ENCODE measurements around the gene TIMM10B. TPM values are rescaled to one million over a fixed set of nuclear protein-coding genes. Genes with fewer than 3 reads are reported as not detected.
A peak's percentile ranks its signal among the peaks of the same experiment; 100 is the strongest.

Gene TIMM10B
- total and polyA plus RNA-seq, 7 experiments from 2014 or later, result 32.8 to 68.4 (median 56.1) TPM

DNA sequence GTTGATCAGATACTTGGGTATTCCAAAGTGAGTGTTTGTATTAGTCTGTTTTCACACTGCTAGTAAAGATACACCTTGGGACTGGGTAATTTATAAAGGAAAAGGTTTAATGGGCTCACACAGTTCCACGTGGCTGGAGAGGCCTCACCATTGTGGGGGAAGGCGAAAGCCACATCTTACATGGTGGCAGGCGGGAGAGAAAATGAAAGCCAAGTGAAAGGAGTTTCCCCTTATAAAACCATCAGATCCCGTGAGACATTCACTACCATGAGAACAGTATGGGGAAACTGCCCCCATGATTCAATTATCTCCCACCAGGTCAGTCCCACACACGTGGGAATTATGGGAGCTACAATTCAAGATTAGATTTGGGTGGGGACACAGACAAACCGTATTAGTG, 7.0 kb downstream of the TIMM10B start:
- H3K36me3 ChIP-seq (ENCODE audit: control insufficient read depth in 2 of 3, insufficient read depth in 3 of 3, low read length in 3 of 3), result peaks cover 6 to 85% (median 8%) of the 10 kb centered on the region in 3 experiments
- H3K27ac ChIP-seq (ENCODE audit: low read depth, low read length), result no peak overlapping the region
- H3K4me3 ChIP-seq (ENCODE audit: low read length), result no peak overlapping the region
- Mint-ChIP-seq H3K36me3 (peaks cover 2 to 31% (median 7%) of the 10 kb centered on the region in 5 donors), H3K4me3 (no peak overlapping the region), H3K27me3 (no peaks in the 10 kb centered on the region), H3K27ac (peak overlapping the region in 4 of 9 donors; percentile 14 to 71 (median 46)), H3K4me1 (peaks cover 3 to 32% (median 9%) of the 10 kb centered on the region in 7 donors), H3K9me3 (no peaks in the 10 kb centered on the region)
- no peaks in the 10 kb centered on the region for H3K9me3 ChIP-seq (ENCODE audit: control insufficient read depth in 2 of 3, low read length in 3 of 3)
- ATAC-seq (no peak), DNase-seq (no peak)
- CTCF ChIA-PET, result interaction anchor here (1.1 kb wide), 1 partner anchor 109 kb away, joined by 3 read pairs; no protein-coding TSS in a partner anchor
- no peaks in the 10 kb centered on the region for H3K27me3 ChIP-seq (ENCODE audit: control insufficient read depth in 2 of 2, insufficient read depth in 2 of 2, low read length in 2 of 2)
- H3K4me1 ChIP-seq (ENCODE audit: control insufficient read depth in 2 of 2, insufficient read depth in 2 of 2, low read length in 2 of 2), result peaks cover 0 to 2% of the 10 kb centered on the region in 2 donors
- intact Hi-C loops (cut with micrococcal nuclease), result loop anchor here in 1 of 2 donors (10.0 kb wide), 2 partner anchors 804 to 1884 kb away; partner anchors contain the start of genes TRIM22, TRIM5 and TRIM68
- POLR2A ChIA-PET, result interaction anchor here (0.5 kb wide), 1 partner anchor 17 kb away, joined by 4 read pairs; no protein-coding TSS in a partner anchor

DNA sequence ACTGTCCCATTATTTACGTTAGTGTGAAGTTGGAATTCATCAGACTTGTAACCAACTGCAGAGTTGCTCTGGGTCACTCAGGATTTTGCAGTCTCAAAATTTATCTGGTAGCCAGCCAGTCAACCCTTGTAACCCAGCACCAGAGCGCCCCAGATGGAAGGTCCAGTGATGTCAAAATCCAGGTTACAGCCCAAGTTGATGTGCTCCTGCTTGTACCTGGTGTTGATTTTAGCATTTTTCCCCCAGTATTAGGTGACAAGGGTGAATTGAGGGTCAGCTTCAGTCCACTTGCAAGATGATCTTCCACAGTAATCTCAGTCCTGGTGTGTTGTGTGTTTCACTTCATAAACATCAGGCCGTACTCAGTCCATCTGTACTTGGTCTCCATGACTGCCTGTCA, 7.5 kb downstream of the TIMM10B start:
- no peak for ATAC-seq
- H3K36me3 ChIP-seq (ENCODE audit: control insufficient read depth in 2 of 3, insufficient read depth in 3 of 3, low read length in 3 of 3), result peaks cover 6 to 85% (median 8%) of the 10 kb centered on the region in 3 experiments
- H3K4me3 ChIP-seq (ENCODE audit: low read length), result no peak overlapping the region
- intact Hi-C loops (cut with micrococcal nuclease), result loop anchor here in 1 of 2 donors (10.0 kb wide), 2 partner anchors 804 to 1884 kb away; partner anchors contain the start of genes TRIM22, TRIM5 and TRIM68
- Mint-ChIP-seq H3K27me3 (no peaks in the 10 kb centered on the region), H3K4me3 (no peak overlapping the region), H3K36me3 (peaks cover 0 to 32% (median 3%) of the 10 kb centered on the region in 5 donors), H3K4me1 (peaks cover 0 to 32% (median 9%) of the 10 kb centered on the region in 7 donors), H3K9me3 (no peaks in the 10 kb centered on the region), H3K27ac (peak overlapping the region in 2 of 9 donors; percentile 2 to 66)
- H3K27ac ChIP-seq (ENCODE audit: low read depth, low read length), result no peak overlapping the region
- no peaks in the 10 kb centered on the region for H3K4me1 ChIP-seq (ENCODE audit: control insufficient read depth in 2 of 2, insufficient read depth in 2 of 2, low read length in 2 of 2)
- H3K27me3 ChIP-seq (ENCODE audit: control insufficient read depth in 2 of 2, insufficient read depth in 2 of 2, low read length in 2 of 2), result no peaks in the 10 kb centered on the region
- H3K9me3 ChIP-seq (ENCODE audit: control insufficient read depth in 2 of 3, low read length in 3 of 3), result no peaks in the 10 kb centered on the region
- ChIA-PET POLR2A (no interaction called here), CTCF (interaction anchor here (2.6 kb wide), 1 partner anchor 17 kb away, joined by 12 read pairs; no protein-coding TSS in a partner anchor)
- no peak for DNase-seq

DNA sequence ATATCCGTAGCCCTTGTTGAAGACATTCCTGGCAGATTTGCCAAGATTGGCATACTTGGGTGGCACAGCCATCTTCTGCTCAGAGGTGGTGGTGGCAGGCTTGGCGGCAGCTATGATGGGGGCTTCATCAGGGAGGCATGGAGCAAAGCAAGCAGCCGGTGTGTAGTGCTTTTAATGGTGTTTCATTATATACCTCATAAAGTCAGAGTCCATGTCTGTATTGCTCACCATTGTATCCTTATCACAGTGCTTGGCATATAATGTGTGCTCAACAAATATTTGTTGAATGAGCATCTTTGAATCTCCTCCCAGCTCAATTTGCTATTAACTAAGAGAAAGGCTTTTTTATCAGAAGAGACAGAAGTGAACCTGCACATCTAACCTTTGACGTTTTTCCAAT, 8.0 kb downstream of the TIMM10B start:
- H3K36me3 ChIP-seq (ENCODE audit: control insufficient read depth in 2 of 3, insufficient read depth in 3 of 3, low read length in 3 of 3), result peaks cover 6 to 86% (median 8%) of the 10 kb centered on the region in 3 experiments
- H3K9me3 ChIP-seq (ENCODE audit: control insufficient read depth in 2 of 3, low read length in 3 of 3), result no peaks in the 10 kb centered on the region
- ChIA-PET CTCF (interaction anchor here (2.6 kb wide), 1 partner anchor 16 kb away, joined by 12 read pairs; no protein-coding TSS in a partner anchor), POLR2A (interaction anchor here (1.0 to 1.2 kb wide), 3 partner anchors 8 to 14 kb away, joined by 3 to 5 read pairs (median 5); partner anchors contain the start of genes ARFIP2 and TIMM10B)
- peaks cover 0 to 32% (median 14%) of the 10 kb centered on the region in 7 donors for H3K4me1 Mint-ChIP-seq
- intact Hi-C loops (cut with micrococcal nuclease), result loop anchor here in 1 of 2 donors (10.0 kb wide), 2 partner anchors 805 to 1885 kb away; partner anchors contain the start of genes TRIM22, TRIM5 and TRIM68
- H3K36me3 Mint-ChIP-seq, result peaks cover 0 to 35% (median 3%) of the 10 kb centered on the region in 5 donors
- peak overlapping the region in 4 of 9 donors; percentile 2 to 53 (median 38) for H3K27ac Mint-ChIP-seq
- no peak overlapping the region for H3K4me3 ChIP-seq (ENCODE audit: low read length)
- H3K27me3 Mint-ChIP-seq, result no peaks in the 10 kb centered on the region
- H3K9me3 Mint-ChIP-seq, result no peaks in the 10 kb centered on the region
- DNase-seq (no peak), ATAC-seq (no peak)
- H3K4me1 ChIP-seq (ENCODE audit: control insufficient read depth in 2 of 2, insufficient read depth in 2 of 2, low read length in 2 of 2), result no peaks in the 10 kb centered on the region
- H3K4me3 Mint-ChIP-seq, result no peak overlapping the region
- no peaks in the 10 kb centered on the region for H3K27me3 ChIP-seq (ENCODE audit: control insufficient read depth in 2 of 2, insufficient read depth in 2 of 2, low read length in 2 of 2)
- no peak overlapping the region for H3K27ac ChIP-seq (ENCODE audit: low read depth, low read length)

DNA sequence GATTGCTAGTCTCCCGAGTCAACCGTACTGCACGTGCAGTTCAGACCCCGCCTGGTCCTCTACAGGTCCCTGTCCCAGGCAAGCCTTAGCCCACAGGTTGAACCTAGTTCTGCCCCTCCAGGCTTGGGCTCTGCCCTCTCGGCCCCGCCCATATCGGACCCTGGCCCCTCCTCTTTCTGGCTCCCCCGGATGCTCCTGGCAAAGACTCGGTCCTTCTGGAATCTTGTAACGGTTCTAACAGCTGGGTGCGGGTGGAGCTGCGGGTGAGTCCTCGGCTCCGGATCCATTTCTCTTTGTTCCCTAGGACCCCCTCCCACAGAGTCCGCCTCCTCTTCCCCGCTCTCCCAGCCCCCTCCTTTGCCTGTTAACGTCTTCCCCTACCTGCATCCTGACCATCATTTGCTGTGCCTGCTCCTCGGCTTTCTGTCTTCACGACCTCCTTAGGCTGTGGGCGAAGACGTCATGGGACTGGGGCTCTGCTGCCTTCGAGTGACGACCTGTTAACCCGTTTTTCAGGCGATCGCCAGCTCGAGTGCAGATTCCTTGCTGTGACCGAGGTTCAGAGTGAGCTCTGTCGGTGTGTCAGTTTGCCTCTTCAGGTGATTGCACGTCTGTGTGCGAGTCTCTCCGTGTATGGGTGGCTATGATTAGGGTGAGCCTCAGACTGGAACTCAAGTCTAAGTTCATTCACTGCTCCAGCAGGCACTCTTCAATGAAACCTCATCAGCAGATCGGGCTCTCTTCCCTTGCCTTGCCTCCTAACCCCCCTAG, 16.0 kb downstream of the TIMM10B start, which contains the start of gene DNHD1:
TSS of gene DNHD1 (plus strand) at position 212 of the 771 bp plus-strand sequence. CDS start 936 bp downstream, outside the sequence.
- Mint-ChIP-seq H3K9me3 (no peaks in the 10 kb centered on the region), H3K4me1 (peaks cover 4 to 39% (median 27%) of the 10 kb centered on the region in 7 donors), H3K36me3 (peaks cover 6 to 41% (median 8%) of the 10 kb centered on the region in 5 donors), H3K27ac (peak within 1 kb of the TSS in 3 of 9 donors; percentile 7 to 57 (median 26)), H3K4me3 (no peak within 1 kb of the TSS), H3K27me3 (no peaks in the 10 kb centered on the region)
- H3K36me3 ChIP-seq (ENCODE audit: control insufficient read depth in 2 of 3, insufficient read depth in 3 of 3, low read length in 3 of 3), result peaks cover 0 to 51% (median 5%) of the 10 kb centered on the region in 3 experiments
- intact Hi-C loops (cut with micrococcal nuclease), result no loop called here
- H3K4me1 ChIP-seq (ENCODE audit: control insufficient read depth in 2 of 2, insufficient read depth in 2 of 2, low read length in 2 of 2), result no peaks in the 10 kb centered on the region
- DNase-seq (no peak), ATAC-seq (no peak)
- H3K4me3 ChIP-seq (ENCODE audit: low read length), result no peak within 1 kb of the TSS
- no peaks in the 10 kb centered on the region for H3K27me3 ChIP-seq (ENCODE audit: control insufficient read depth in 2 of 2, insufficient read depth in 2 of 2, low read length in 2 of 2)
- no peak within 1 kb of the TSS for H3K27ac ChIP-seq (ENCODE audit: low read depth, low read length)
- ChIA-PET POLR2A (no interaction called here), CTCF (no interaction called here)
- H3K9me3 ChIP-seq (ENCODE audit: control insufficient read depth in 2 of 3, low read length in 3 of 3), result no peaks in the 10 kb centered on the region

DNA sequence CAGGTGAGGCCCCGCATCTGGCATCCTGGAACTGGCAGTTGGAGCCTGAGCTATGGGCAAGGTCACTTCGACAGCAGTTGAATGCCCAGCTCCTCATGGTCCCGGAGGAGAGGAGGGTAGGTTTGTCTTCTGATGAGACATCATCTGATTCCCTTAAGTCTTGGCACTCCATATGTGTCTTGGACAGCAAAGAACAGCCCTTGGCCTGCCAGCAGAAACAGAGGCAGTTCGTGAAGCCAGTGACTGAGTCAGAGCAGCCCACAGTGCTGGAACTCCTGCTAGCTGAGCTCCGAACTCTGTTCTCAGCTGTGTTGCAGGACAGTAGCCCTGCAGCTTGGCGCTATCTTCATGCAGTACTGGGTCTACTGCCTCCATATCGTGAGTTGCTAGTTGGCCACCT, 16.8 kb downstream of the TIMM10B start:
- ATAC-seq, result no peak
- H3K36me3 Mint-ChIP-seq, result peaks cover 9 to 42% (median 12%) of the 10 kb centered on the region in 5 donors

DNA sequence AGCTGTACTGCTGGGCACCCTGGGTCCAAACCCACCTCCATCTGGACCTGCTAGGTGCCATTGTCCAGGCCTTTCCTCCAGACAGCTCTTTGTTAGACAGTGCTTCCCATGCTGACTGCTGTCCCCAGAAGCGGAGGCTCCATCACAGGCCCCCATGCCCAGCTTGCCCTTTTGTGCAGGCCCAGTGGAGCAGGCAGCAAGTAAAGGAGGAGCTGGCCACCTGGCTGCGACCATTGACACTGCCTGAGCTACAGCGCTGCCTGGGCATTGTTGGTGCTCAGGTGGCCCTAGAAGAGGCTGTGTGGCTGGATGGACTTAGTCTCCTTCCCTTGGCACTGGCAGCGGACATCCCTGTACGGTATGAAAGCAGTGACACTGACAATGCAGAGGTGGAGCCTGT, 17.2 kb downstream of the TIMM10B start:
- intact Hi-C loops (cut with micrococcal nuclease), result no loop called here
- H3K4me1 ChIP-seq (ENCODE audit: control insufficient read depth in 2 of 2, insufficient read depth in 2 of 2, low read length in 2 of 2), result no peaks in the 10 kb centered on the region
- no peak overlapping the region for H3K4me3 Mint-ChIP-seq
- ATAC-seq, result no peak
- DNase-seq, result no peak
- H3K4me3 ChIP-seq (ENCODE audit: low read length), result no peak overlapping the region
- CTCF ChIA-PET, result no interaction called here
- H3K9me3 ChIP-seq (ENCODE audit: control insufficient read depth in 2 of 3, low read length in 3 of 3), result no peaks in the 10 kb centered on the region
- H3K27me3 ChIP-seq (ENCODE audit: control insufficient read depth in 2 of 2, insufficient read depth in 2 of 2, low read length in 2 of 2), result no peaks in the 10 kb centered on the region
- H3K27ac Mint-ChIP-seq, result no peak overlapping the region
- H3K36me3 Mint-ChIP-seq, result peaks cover 10 to 45% (median 13%) of the 10 kb centered on the region in 5 donors
- H3K36me3 ChIP-seq (ENCODE audit: control insufficient read depth in 2 of 3, insufficient read depth in 3 of 3, low read length in 3 of 3), result peaks cover 0 to 52% (median 0%) of the 10 kb centered on the region in 3 experiments
- POLR2A ChIA-PET, result interaction anchor here (1.4 kb wide), 1 partner anchor 9 kb away, joined by 5 read pairs; no protein-coding TSS in a partner anchor
- no peak overlapping the region for H3K27ac ChIP-seq (ENCODE audit: low read depth, low read length)
- no peaks in the 10 kb centered on the region for H3K27me3 Mint-ChIP-seq
- H3K4me1 Mint-ChIP-seq, result peaks cover 4 to 27% (median 21%) of the 10 kb centered on the region in 7 donors
- no peaks in the 10 kb centered on the region for H3K9me3 Mint-ChIP-seq

More for the DNA sequence above, 16.8 kb downstream of the TIMM10B start:
- no peak overlapping the region for H3K27ac ChIP-seq (ENCODE audit: low read depth, low read length)
- Mint-ChIP-seq H3K4me1 (peaks cover 4 to 30% (median 25%) of the 10 kb centered on the region in 7 donors), H3K9me3 (no peaks in the 10 kb centered on the region), H3K4me3 (no peak overlapping the region), H3K27ac (peak overlapping the region in 1 of 9 donors; percentile 57), H3K27me3 (no peaks in the 10 kb centered on the region)
- no peaks in the 10 kb centered on the region for H3K9me3 ChIP-seq (ENCODE audit: control insufficient read depth in 2 of 3, low read length in 3 of 3)
- ChIA-PET POLR2A (interaction anchor here (1.4 kb wide), 1 partner anchor 8 kb away, joined by 5 read pairs; no protein-coding TSS in a partner anchor), CTCF (no interaction called here)
- H3K36me3 ChIP-seq (ENCODE audit: control insufficient read depth in 2 of 3, insufficient read depth in 3 of 3, low read length in 3 of 3), result peaks cover 0 to 51% (median 0%) of the 10 kb centered on the region in 3 experiments
- H3K27me3 ChIP-seq (ENCODE audit: control insufficient read depth in 2 of 2, insufficient read depth in 2 of 2, low read length in 2 of 2), result no peaks in the 10 kb centered on the region
- no peaks in the 10 kb centered on the region for H3K4me1 ChIP-seq (ENCODE audit: control insufficient read depth in 2 of 2, insufficient read depth in 2 of 2, low read length in 2 of 2)
- DNase-seq, result no peak
- intact Hi-C loops (cut with micrococcal nuclease), result no loop called here
- no peak overlapping the region for H3K4me3 ChIP-seq (ENCODE audit: low read length)
